ENCODE measurements around the gene DNAH11.

DNA sequence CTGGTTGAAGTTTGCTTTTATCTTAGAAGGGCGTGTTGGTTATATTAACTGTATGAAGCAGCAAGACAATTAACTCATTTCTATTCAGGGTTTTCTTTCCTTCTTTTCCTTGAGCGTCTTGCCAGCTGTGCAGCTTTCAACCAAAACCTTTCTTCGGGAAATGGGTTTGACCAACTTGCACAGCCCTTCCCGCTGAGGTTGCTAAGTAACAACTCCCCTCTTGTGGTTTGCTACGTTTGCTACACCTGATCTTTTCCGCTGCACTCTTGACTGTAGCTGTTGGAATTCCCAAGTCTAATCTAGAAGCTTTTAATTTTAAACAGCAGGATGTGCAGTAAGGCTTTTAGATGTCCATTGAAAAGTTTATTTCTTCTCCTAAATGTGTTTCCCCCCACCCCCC lies 286.0 kb downstream of the DNAH11 start:
- TF ChIP-seq POLR2AphosphoS5 (IDR thresholded peaks at IDR 0.05; ENCODE audit: low read depth), result no peak
- TF ChIP-seq, protein P1, sequence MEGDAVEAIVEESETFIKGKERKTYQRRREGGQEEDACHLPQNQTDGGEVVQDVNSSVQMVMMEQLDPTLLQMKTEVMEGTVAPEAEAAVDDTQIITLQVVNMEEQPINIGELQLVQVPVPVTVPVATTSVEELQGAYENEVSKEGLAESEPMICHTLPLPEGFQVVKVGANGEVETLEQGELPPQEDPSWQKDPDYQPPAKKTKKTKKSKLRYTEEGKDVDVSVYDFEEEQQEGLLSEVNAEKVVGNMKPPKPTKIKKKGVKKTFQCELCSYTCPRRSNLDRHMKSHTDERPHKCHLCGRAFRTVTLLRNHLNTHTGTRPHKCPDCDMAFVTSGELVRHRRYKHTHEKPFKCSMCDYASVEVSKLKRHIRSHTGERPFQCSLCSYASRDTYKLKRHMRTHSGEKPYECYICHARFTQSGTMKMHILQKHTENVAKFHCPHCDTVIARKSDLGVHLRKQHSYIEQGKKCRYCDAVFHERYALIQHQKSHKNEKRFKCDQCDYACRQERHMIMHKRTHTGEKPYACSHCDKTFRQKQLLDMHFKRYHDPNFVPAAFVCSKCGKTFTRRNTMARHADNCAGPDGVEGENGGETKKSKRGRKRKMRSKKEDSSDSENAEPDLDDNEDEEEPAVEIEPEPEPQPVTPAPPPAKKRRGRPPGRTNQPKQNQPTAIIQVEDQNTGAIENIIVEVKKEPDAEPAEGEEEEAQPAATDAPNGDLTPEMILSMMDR (IDR thresholded peaks at IDR 0.05; ENCODE audit: insufficient read depth, low read length), result no peak
- TF ChIP-seq SPI1 (IDR thresholded peaks at IDR 0.05; ENCODE audit: borderline replicate concordance, low read depth), result no peak
- TF ChIP-seq REST (IDR thresholded peaks at IDR 0.05; ENCODE audit: insufficient replicate concordance, low read depth), result no peak
